GM23338 (cell line): ENCODE results near the gene RPN2. TPM values are rescaled to one million over a fixed set of nuclear protein-coding genes. Genes with fewer than 3 reads are reported as not detected.

Experiments used
- ATAC-seq: fragments of 200-7000 bp; cut with Tn5 transposase; 3 replicates; pipeline ENCODE4 v1.9.1; 2020
- DNase-seq: peaks from one replicate; pipeline ENCODE4 v3.0.0-alpha.2; 2015; ENCODE audit warnings: low spot score
- H2AFZ ChIP-seq: fragments of 200-600 bp; sonication (generic); 2 replicates; pipeline ENCODE4 v1.8.0; 2016; ENCODE audit warnings: antibody characterized with exemption, mild to moderate bottlenecking, moderate library complexity
- H3F3A ChIP-seq: fragments of 200-600 bp; sonication (generic); replicated peaks from 2 replicates; pipeline ENCODE4 v1.8.0; 2017; ENCODE audit warnings: antibody characterized with exemption, mixed run types, low read depth
- H3K27ac ChIP-seq: fragments of 200-600 bp; sonication (generic); 2 replicates; pipeline ENCODE4 v1.6.1; 2016; ENCODE audit warnings: low read depth
- H3K27me3 ChIP-seq: fragments of 200-600 bp; sonication (generic); 2 replicates; pipeline ENCODE4 v1.8.0; 2016; ENCODE audit warnings: mild to moderate bottlenecking, mixed run types, moderate library complexity; ENCODE audit not compliant: insufficient read depth
- H3K36me3 ChIP-seq: fragments of 200-600 bp; sonication (generic); 2 replicates; pipeline ENCODE4 v1.8.0; 2016; ENCODE audit warnings: mild to moderate bottlenecking; ENCODE audit not compliant: insufficient read depth
- H3K4me1 ChIP-seq: fragments of 200-600 bp; sonication (generic); 2 replicates; pipeline ENCODE4 v1.8.0; 2016; ENCODE audit warnings: mild to moderate bottlenecking, moderate library complexity; ENCODE audit not compliant: insufficient read depth
- H3K4me2 ChIP-seq: fragments of 200-600 bp; sonication (generic); 2 replicates; pipeline ENCODE4 v1.7.1; 2017; ENCODE audit warnings: mixed run types
- H3K4me3 ChIP-seq: fragments of 200-600 bp; sonication (generic); 2 replicates; pipeline ENCODE4 v1.6.1; 2016; ENCODE audit warnings: mixed run types
- H3K79me2 ChIP-seq: fragments of 200-600 bp; sonication (generic); replicated peaks from 2 replicates; pipeline ENCODE4 v1.8.0; 2017; ENCODE audit warnings: mild to moderate bottlenecking; ENCODE audit not compliant: insufficient read depth
- H3K9me2 ChIP-seq: fragments of 200-600 bp; sonication (generic); 2 replicates; pipeline ENCODE4 v1.8.0; 2017; ENCODE audit not compliant: insufficient read depth
- H4K20me1 ChIP-seq: fragments of 200-600 bp; sonication (generic); replicated peaks from 2 replicates; pipeline ENCODE4 v1.8.0; 2017; ENCODE audit warnings: mild to moderate bottlenecking; ENCODE audit not compliant: insufficient read depth
- H3K27ac Mint-ChIP-seq: 2 replicates; pipeline ENCODE4 v1.8.0; 2020; ENCODE audit warnings: inconsistent platforms, mild to moderate bottlenecking, moderate library complexity, mixed read lengths
- H3K27me3 Mint-ChIP-seq: 3 replicates; pipeline ENCODE4 v1.8.0; 2022; ENCODE audit warnings: low read depth, mild to moderate bottlenecking, moderate library complexity, mixed read lengths, inconsistent platforms; ENCODE audit not compliant: insufficient read depth, poor library complexity
- H3K36me3 Mint-ChIP-seq: 3 replicates; pipeline ENCODE4 v1.8.0; 2021; ENCODE audit warnings: low read depth, mild to moderate bottlenecking, inconsistent platforms, moderate library complexity, mixed read lengths
- H3K4me1 Mint-ChIP-seq: 3 replicates; pipeline ENCODE4 v1.8.0; 2020; ENCODE audit warnings: mild to moderate bottlenecking, inconsistent platforms, mixed read lengths
- H3K4me3 Mint-ChIP-seq: 3 replicates; pipeline ENCODE4 v1.8.0; 2021; ENCODE audit warnings: moderate library complexity, mild to moderate bottlenecking, inconsistent platforms, mixed read lengths
- H3K9me3 Mint-ChIP-seq: 3 replicates; pipeline ENCODE4 v1.8.0; 2020; ENCODE audit warnings: moderate library complexity, mild to moderate bottlenecking, inconsistent platforms, mixed read lengths
- EZH2 ChIP-seq: fragments of 200-600 bp; sonication (generic); IDR thresholded peaks from one replicate; pipeline ENCODE4 v1.8.0; 2017; ENCODE audit warnings: antibody characterized with exemption, mild to moderate bottlenecking, low read depth; ENCODE audit not compliant: unreplicated experiment
- JUNB ChIP-seq: IDR thresholded peaks from one replicate; pipeline ENCODE4 v1.6.1; 2016; ENCODE audit warnings: antibody characterized with exemption; ENCODE audit not compliant: unreplicated experiment
- NANOG ChIP-seq: IDR thresholded peaks from 2 replicates; pipeline ENCODE4 v1.6.1; 2016; ENCODE audit warnings: antibody characterized with exemption, borderline replicate concordance
- STAT1 ChIP-seq: IDR thresholded peaks from one replicate; pipeline ENCODE4 v1.6.1; 2016; ENCODE audit warnings: antibody characterized with exemption; ENCODE audit not compliant: unreplicated experiment
- ZNF114 ChIP-seq: fragments of 250-450 bp; sonication (Bioruptor Pico); IDR thresholded peaks from 2 replicates; pipeline ENCODE4 v1.5.0; 2020; ENCODE audit warnings: mild to moderate bottlenecking, moderate library complexity
- polyA plus RNA-seq: library from polyadenylated mRNA; unstranded; fragments of >200 nt; fragmentation: Nextera tagmentation; extraction: Ambion mirVana; gene quantifications from 2 replicates; pipeline ENCODE4 v1.2.1, GENCODE V29; 2016
- total RNA-seq: library from RNA; depleted of rRNA; stranded (reverse); fragments of >200 nt; shearing (Covaris generic); gene quantifications from 2 replicates; pipeline ENCODE4 v1.2.3, GENCODE V29; 2014; rRNA removed
- TF ChIP-seq, protein P1 (sequence below): IDR thresholded peaks from 2 replicates; pipeline ENCODE4 v1.6.1; 2016; ENCODE audit warnings: antibody characterized with exemption
- TF ChIP-seq, protein P2 (sequence below), 2 experiments: fragments of 200-600 bp in 1 of 2; sonication (generic) in 1 of 2; conservative IDR thresholded peaks; 2 replicates each; pipeline versions ENCODE4 v1.5.1 to v1.6.1; 2016 to 2017; ENCODE audit warnings: antibody characterized with exemption in 2 of 2, low read depth in 2 of 2, mild to moderate bottlenecking in 2 of 2, moderate library complexity in 1 of 2

RPN2 gene
- total and polyA plus RNA-seq, 2 experiments from 2014 or later, result 244 to 302 TPM

DNA sequence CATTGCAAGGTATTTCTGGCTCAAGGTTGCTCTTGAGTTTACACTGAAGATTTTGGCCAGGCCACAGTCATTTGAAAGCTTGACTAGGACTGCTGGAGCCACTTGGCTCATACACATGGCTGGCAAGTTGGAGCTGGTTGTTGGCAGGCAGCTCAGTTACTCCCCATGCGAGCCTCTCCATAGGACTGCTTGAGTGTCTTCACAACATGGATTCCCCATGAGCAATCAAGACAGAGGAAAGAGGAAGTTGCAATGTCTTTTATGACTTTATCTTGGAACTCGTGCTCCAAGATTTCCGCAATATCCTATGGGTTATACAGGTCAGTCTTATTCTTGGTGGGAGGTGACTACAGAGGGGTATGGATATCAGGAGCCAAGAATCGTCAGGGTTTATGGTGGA is 109.0 kb downstream of the RPN2 start:
- no peak for DNase-seq
- Histone ChIP-seq H3K9me2 (peaks cover 3% of the 10 kb centered on the region; the same call in 1 of the 2 replicates), H3K4me1 (peaks cover 6% of the 10 kb centered on the region; the same call in 1 of the 2 replicates), H3K4me3 (no peak overlapping the region), H3K27ac (no peak overlapping the region), H4K20me1 (no peaks in the 10 kb centered on the region), H2AFZ (no peak overlapping the region), H3K27me3 (no peaks in the 10 kb centered on the region), H3K79me2 (peaks cover 28% of the 10 kb centered on the region), H3K4me2 (no peak overlapping the region), H3K36me3 (peaks cover 7% of the 10 kb centered on the region; the same call in 1 of the 2 replicates), H3F3A (0 out of 2 replicates have a peak, but pooled peaks cover 3% of the 10 kb centered on the region)
- H3K9me3 Mint-ChIP-seq, result peaks cover 5% of the 10 kb centered on the region
- peaks cover 3% of the 10 kb centered on the region; the same call in 2 of the 3 replicates for H3K4me1 Mint-ChIP-seq
- H3K27ac Mint-ChIP-seq, result no peak overlapping the region; the same call in none of the 2 replicates
- no peak for ATAC-seq
- TF ChIP-seq STAT1 (no peak), ZNF114 (CRISPR knock-in tag) (no peak), NANOG (no peak), JUNB (no peak), EZH2 (no peak)
- TF ChIP-seq, protein P1, sequence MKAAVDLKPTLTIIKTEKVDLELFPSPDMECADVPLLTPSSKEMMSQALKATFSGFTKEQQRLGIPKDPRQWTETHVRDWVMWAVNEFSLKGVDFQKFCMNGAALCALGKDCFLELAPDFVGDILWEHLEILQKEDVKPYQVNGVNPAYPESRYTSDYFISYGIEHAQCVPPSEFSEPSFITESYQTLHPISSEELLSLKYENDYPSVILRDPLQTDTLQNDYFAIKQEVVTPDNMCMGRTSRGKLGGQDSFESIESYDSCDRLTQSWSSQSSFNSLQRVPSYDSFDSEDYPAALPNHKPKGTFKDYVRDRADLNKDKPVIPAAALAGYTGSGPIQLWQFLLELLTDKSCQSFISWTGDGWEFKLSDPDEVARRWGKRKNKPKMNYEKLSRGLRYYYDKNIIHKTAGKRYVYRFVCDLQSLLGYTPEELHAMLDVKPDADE, result no peak
- peaks cover 20% of the 10 kb centered on the region for H3K36me3 Mint-ChIP-seq
- H3K27me3 Mint-ChIP-seq, result peaks cover 3% of the 10 kb centered on the region
- peak overlapping the region; percentile 84; the same call in 2 of the 3 replicates for H3K4me3 Mint-ChIP-seq

DNA sequence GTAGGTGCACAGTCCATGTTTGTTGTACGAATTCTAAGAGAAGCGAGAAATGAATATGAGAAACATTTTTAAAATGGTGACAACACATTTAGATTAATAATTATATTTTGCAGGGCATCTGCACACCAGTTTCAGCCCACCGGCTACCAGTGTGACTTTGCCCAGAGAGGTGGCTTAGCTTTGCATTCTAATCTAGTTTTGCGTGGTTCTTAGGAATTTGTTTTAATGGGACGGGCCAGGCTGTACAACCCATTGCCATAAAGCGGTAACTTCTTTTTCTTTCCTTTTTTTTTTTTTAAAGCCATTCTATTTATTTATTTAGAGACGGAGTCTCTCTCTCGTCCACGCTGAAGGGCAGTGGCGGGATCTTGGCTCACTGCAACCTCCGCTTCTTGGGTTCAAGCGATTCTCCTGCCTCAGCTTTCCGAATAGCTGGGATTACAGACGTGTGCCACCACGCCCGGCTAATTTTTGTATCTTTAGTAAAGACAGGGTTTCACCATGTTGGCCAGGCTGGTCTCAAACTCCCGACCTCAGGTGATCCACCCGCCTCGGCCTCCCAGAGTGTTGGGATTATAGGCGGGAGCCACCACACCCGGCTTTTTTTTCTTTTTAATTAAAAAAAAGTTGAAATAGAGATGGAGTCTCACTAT is 111.2 kb downstream of the RPN2 start:
- no peak for TF ChIP-seq NANOG
- TF ChIP-seq, protein P2, sequence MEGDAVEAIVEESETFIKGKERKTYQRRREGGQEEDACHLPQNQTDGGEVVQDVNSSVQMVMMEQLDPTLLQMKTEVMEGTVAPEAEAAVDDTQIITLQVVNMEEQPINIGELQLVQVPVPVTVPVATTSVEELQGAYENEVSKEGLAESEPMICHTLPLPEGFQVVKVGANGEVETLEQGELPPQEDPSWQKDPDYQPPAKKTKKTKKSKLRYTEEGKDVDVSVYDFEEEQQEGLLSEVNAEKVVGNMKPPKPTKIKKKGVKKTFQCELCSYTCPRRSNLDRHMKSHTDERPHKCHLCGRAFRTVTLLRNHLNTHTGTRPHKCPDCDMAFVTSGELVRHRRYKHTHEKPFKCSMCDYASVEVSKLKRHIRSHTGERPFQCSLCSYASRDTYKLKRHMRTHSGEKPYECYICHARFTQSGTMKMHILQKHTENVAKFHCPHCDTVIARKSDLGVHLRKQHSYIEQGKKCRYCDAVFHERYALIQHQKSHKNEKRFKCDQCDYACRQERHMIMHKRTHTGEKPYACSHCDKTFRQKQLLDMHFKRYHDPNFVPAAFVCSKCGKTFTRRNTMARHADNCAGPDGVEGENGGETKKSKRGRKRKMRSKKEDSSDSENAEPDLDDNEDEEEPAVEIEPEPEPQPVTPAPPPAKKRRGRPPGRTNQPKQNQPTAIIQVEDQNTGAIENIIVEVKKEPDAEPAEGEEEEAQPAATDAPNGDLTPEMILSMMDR (conservative IDR thresholded peaks at IDR 0.05; ENCODE audit: low read depth in 2 of 2), result no peak
- Mint-ChIP-seq H3K27ac (peak overlapping the region; percentile 98; the same call in 1 of the 2 replicates), H3K4me3 (peak overlapping the region; percentile 84)

More for the DNA sequence above, 111.2 kb downstream of the RPN2 start:
- Histone ChIP-seq H4K20me1 (peaks cover 4% of the 10 kb centered on the region; the same call in 1 of the 2 replicates), H3K9me2 (peaks cover 3% of the 10 kb centered on the region; the same call in 1 of the 2 replicates), H3K4me3 (peak overlapping the region; percentile 87), H3F3A (0 out of 2 replicates have a peak, but pooled peaks cover 8% of the 10 kb centered on the region), H3K79me2 (peaks cover 44% of the 10 kb centered on the region), H3K27me3 (no peaks in the 10 kb centered on the region), H3K36me3 (peaks cover 7% of the 10 kb centered on the region; the same call in 1 of the 2 replicates), H3K4me2 (peak overlapping the region; percentile 89), H3K27ac (peak overlapping the region; percentile 90), H3K4me1 (peaks cover 13% of the 10 kb centered on the region; the same call in 1 of the 2 replicates), H2AFZ (peak overlapping the region; percentile 39; the same call in 1 of the 2 replicates)
- DNase-seq (no peak), ATAC-seq (no peak)
- Mint-ChIP-seq H3K27me3 (peaks cover 3% of the 10 kb centered on the region), H3K9me3 (peaks cover 13% of the 10 kb centered on the region), H3K36me3 (peaks cover 34% of the 10 kb centered on the region), H3K4me1 (peaks cover 10% of the 10 kb centered on the region)

Other genes with a start within 250 kb of the RPN2 start
- 45.4 and 50.3 TPM in 2 replicates for gene SAMHD1, start 227.6 kb upstream of the RPN2 start, total RNA-seq
- 19.5 and 21.9 TPM in 2 replicates for gene SAMHD1, start 227.6 kb upstream of the RPN2 start, polyA plus RNA-seq
- 8.5 and 12.6 TPM in 2 replicates for gene RBL1, start 83.3 kb upstream of the RPN2 start, total RNA-seq
- gene RBL1, start 83.3 kb upstream of the RPN2 start, polyA plus RNA-seq, result 4.6 and 6.4 TPM in 2 replicates
- gene MROH8, start 218 bp downstream of the RPN2 start, total RNA-seq, result 0.63 TPM in 1 of 2 replicates, not detected in the other
- gene MROH8, start 218 bp downstream of the RPN2 start, polyA plus RNA-seq, result 0.50 and 0.68 TPM in 2 replicates
- not detected in 2 replicates for gene GHRH, start 82.5 kb downstream of the RPN2 start, total RNA-seq
- gene GHRH, start 82.5 kb downstream of the RPN2 start, polyA plus RNA-seq, result 0.40 TPM in 1 of 2 replicates, not detected in the other
- 28.4 and 31.7 TPM in 2 replicates for gene MANBAL, start 110.3 kb downstream of the RPN2 start, total RNA-seq
- 44.2 and 48.1 TPM in 2 replicates for gene MANBAL, start 110.3 kb downstream of the RPN2 start, polyA plus RNA-seq
- gene SRC, start 166.8 kb downstream of the RPN2 start, total RNA-seq, result 25.9 and 34.6 TPM in 2 replicates
- 7.1 and 8.0 TPM in 2 replicates for gene SRC, start 166.8 kb downstream of the RPN2 start, polyA plus RNA-seq